ENCODE measurements around the gene DYNC1LI1.

GRCh38 chr3:32542807-32543206 lies 27.9 kb downstream of the DYNC1LI1 start:
- TF ChIP-seq CTCF (conservative IDR thresholded peaks at IDR 0.05; ENCODE audit: low read length) (no peak), EZH2phosphoT487 (IDR thresholded peaks at IDR 0.05; ENCODE audit: borderline replicate concordance, low read depth, low read length) (no peak)
